Embryonic facial prominence (tissue), 1 donor: Measurements from ENCODE around the gene AQR.
"Not testable (repeated sequence)": the region's sequence is repeated elsewhere in the genome, so short reads cannot be mapped to it uniquely, and the experiment has no call there.

ENCODE experiments used
- DNase-seq: peaks from one replicate; pipeline ENCODE4 v3.0.0-alpha.2; 2016; ENCODE audit errors: extremely low spot score

Gene AQR

DNA sequence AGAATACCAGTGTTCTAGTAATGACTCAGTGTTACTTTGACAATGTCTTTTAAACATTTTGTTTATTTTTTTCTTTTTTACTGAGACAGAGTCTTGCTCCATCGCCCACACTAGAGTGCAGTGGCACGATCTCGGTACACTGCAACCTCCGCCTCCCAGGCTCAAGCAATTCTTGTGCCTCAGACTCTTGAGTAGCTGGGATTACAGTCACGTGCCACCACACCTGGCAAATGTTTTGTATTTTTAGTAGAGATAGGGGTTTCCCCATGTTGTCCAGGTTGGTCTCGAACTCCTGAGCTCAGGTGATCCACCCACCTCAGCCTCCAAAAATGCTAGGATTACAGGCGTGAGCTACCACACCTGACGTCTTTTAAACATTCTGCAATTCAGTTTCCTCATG is 15.7 kb downstream of the AQR start:
- no peak for DNase-seq

DNA sequence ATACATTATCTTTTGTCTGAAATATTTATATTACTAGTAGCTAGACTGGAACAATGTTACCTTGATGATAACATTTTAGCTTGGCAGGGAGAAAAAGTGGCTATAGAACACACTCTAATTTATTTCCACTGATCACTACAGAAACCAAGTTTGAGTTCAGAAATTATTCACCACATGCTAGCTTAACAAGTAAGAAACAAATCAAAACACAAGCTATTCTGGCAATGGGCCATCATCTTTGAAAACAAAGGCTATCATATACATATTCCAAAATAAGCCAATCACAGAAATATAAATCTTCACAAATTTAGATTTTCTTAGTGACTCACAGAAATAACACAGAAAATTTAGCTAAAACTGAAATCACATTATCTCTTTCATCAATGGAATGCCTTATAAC is 17.1 kb downstream of the AQR start:
- no peak for DNase-seq

DNA sequence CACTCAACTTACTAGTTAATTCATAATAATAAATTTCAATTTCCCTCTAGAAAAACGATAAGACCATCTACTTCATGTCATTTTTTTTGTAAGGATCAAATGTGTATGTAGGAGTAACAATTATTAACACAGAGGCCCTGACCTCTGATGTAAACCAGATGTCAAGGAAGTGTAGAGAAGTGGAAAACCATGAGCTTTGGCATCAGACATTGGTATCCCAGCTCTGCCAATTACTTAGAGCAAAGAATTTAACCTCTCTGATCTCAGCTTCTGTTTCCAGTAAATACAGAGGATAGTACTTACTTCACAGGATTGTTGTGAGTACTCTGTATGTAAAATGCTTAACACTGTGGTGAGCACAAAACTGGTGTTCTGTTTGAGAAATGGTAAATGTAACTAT is 17.5 kb downstream of the AQR start:
- DNase-seq, result no peak

DNA sequence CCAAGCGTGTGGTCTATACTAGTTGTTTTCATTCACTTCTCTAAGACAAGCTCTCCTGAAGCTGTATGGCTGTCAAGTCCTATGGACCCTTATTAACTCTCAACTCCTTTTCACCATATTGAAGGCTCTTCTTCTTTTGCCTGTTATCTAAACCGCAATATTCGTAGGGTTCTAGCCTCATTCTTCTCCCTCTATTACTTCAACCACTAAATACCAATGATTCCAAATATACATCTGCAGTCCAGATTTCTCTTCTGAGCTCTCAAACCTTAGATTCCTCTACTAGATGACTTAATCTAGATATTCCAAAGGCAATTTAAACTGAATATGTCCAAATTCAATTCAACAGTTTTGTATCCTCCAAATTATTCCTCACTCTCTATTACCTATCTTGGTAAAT is 24.6 kb downstream of the AQR start:
- no peak for DNase-seq

DNA sequence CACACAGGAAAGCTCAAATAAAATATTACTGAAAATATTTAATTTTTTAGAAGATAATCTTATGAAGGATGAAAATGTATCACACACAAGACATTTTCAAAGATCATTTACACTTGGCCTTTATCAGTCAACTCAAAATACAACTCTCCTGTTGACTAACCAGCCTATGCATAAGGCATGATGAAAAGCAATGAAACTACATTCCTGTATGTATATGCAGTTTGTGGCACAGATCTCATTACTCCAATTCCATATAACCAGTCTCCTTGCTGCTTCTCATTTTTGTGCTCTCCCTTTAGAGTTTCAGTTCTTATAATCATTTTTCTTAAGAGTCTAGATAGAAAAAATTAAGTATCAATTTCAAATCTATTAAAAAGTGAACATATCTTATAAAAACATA is 25.8 kb downstream of the AQR start:
- DNase-seq, result no peak

DNA sequence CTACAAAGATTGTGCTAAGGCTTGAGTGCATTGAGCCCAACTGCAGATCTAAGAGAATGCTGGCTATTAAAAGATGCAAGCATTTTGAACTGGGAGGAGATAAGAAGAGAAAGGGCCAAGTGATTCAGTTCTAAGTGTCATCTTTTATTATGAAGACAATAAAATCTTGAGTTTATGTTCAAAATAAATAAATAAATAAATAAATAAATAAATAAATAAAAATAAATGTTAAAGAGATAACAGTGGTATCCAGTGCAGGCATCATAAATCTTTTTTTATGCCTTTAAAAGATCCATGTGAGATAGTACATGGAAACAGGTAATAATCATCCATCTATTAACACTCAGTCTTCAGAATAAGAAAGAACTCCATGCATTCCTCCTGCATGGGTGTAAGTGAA is 26.3 kb downstream of the AQR start:
- not testable (repeated sequence) for DNase-seq

DNA sequence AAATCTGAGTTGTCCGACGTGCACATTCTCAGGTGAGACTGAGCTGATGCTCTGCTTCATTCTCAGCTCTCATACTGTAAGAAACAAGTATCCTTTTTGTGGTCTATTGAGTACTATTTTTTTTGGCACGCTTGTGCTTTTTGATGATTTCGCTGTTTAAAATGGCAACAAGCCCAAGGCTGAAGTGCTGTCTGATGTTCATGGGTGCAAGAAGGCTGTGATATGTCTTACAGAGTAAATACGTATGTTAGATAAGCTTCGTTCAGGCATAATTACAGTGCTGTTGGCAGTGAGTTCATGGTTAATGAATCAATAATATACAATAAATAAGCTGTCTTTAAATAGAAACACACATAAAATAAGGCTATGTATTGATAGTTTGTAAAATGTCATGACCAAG is 27.2 kb downstream of the AQR start:
- no peak for DNase-seq

DNA sequence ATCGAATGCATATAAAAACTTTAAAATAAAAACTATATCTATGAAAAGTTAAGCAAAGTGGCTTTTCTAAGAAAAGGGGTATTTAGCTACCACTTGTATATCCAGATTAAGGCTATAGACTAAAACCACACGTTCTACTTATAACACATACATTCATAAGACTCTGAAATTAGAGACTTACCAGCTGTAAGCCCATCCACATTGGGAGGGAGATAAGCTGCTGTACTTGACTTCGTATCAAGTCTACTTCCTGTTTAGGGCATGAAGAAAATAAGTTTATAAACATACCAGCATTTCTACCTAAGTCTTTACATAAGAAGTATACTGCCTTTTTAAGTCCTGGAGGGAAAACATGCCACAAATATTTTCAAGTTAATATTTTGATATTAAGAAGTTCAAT is 27.7 kb downstream of the AQR start:
- DNase-seq, result no peak

DNA sequence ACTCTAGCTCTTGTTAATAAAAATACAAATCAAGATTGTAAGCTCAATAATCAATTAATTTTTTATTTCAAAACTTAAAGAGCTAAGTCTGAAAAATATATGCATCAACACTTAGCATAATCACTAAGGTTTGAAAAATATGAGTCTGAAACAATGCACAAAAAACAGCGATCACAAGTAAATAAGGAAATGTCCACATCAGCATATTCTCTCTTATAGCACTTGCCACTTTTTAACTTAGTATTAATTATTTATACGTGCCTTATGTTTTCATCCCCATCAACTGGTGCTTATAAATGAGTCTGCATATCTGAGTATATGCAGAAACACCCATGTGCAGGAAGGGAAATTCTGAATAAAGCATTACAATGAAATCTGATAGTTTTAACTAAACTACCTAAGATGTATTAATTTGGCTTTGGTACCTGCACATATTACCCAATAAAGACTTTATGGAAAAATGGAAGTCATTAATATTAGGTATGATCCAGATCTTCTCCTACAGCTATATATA is 28.3 kb downstream of the AQR start:
- no peak for DNase-seq

DNA sequence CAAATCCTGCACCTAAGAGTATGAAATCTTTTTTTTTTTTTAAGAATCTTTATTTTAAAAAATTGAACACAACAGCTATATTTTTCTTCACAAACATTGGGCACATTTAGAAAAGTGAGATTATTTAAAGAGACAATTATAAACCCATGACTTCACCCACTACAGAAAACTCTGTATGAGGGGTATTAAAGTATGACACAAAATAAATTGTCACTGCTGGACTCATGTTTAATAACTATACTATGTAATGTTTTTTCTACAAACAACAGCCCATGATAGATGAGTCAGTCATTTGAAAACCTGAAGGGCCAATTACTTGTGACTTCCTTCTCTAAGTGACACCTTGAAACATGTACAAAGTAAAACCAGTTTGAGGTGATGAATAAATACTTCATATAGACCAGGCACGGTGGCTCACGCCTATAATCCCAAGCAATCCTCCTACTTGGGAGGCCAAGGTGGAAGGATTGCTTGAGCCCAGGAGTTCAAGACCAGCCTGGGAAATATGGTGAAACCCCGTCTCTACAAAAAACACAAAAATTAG is 36.0 kb downstream of the AQR start:
- DNase-seq, result no peak

DNA sequence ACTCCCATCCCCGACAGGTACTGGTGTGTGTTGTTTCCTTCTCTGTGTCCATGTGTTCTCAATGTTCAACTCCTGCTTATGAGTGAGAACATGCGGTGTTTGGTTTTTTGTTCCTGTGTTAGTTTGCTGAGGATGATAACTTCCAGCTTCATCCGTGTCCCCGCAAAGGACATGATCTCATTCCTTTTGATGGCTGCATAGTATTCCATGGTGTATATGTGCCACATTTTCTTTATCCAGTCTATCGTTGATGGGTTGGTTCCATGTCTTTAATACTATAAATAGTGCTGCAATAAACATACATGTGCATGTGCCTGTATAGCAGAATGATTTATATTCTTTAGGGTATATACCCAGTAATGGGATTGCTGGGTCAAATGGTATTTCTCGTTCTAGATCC is 41.2 kb downstream of the AQR start:
- not testable (repeated sequence) for DNase-seq

DNA sequence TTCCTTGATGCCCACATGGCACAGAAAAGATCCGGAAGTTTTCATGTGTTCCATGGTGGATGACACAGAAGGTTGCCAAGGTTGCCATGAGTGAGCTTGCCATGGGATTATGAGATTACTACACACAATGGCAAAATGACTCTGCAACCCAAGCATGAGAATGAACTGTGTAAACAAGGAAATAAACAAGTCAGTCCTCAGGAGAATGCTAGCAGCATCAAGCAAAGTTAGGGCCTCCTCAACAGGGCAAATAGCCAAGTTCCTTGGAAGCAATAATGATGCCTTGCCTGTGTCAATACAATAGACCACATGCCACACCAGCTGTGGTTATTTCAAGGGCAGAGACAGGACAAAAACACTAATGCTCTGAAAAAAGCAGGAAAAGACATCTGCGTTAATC is 41.8 kb downstream of the AQR start:
- no peak for DNase-seq

DNA sequence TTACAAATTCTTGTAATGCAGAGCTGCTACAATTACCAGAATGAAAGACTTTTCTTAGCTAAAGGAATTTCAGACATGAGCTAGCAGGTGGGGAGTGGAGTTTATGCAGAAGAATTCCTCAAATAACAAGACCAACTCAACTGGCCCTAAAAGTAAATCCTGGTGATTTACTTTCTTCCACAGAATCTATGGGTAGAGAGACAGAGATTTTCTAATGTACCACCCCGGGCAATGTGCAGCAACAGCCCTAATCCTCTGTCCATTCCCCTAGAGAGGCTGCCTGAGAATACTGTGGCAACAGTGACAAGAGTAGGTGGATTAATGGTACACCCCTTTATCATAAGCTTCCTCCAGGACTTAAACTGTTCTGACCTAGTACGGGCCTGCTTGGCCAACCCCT is 55.2 kb downstream of the AQR start:
- no peak for DNase-seq

DNA sequence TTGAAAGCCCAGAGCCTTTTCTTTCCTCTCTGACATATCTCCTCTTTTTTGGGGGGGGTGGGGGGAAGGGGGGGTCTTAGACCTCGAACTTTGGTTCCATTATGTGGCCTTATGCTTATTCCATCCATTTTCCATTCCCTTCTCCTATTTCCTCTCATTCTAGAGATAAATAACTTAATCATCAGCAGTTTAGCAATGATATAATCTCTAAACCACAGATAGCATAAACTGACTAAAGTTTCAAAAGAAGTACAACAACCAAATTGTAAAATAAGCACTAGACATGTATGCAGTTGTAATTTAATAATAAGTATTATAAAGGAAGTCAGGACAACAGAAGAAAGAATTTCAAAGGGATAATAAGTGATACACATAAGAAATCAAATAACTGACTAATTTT is 64.5 kb downstream of the AQR start:
- no peak for DNase-seq

DNA sequence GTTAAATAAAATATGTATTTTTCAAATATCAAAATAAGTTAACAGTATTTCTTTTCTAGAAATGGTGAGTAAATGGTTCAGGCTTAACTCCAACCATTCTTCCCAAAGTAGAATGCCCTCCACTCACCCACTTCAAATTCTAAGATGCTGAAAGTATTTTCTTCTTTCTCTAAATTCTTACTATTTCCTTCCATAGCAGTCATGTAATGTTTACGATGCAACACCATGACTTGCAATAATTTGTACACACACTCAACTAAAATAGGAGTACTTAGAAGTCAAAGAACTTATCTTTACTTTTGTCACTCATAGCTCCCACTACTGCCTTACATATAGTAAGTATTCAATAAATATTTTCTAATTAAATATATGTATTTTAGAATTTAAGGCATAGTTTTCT is 65.0 kb downstream of the AQR start:
- no peak for DNase-seq

DNA sequence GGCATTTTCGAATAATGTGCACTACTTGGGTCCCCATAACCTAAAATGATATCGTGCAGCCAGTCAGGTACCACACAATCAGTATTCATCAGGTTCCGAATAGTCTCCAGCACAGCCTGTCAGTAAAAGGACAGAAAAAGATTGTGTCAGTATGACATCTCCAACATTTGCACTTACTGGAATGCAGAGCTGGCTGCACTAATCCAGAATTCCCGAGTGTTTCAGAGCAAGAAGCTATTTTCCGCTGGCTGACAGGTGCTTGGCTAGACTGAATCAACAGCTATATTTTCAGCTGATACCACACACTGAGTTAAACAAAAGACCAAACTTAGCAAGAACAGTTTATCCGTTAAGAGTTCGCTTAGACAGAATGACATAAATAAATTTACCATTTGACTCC is 68.8 kb downstream of the AQR start:
- no peak for DNase-seq

DNA sequence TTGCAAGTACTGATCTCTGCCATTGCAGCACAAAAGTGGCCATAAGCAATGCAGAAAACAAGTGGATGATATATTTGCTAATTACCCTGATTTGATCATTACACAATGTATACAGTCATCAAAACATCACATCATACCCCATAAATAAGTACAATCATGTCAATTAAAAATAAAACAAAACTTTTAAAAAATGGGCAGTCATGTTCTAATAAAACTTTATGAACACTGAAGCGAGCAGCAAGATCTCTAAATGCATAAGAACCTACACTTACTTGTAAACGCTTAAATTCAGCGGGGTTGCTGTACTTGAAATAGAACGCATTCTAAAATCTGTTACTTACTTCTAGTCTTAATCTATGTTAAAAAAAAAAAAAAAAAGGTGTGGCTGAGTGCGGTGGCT is 73.4 kb downstream of the AQR start:
- no peak for DNase-seq

DNA sequence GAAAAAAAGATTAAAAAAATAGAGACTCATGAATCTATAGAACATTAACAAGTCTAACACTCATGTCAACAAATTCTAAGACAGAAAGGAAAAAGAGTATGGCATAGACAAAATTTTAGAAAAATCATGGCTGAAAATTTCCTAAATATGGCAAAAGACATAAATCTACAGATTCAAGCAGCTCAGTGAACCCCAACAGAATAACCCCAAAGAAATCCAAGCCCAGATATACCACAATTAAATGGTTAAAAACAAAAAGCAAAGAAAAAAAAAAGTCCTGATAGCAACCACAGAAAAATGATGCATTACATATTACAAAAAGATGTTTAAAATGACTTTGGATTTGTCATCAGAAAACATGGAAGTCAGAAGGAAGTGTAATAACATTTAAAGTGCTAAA is 75.6 kb downstream of the AQR start:
- no peak for DNase-seq

DNA sequence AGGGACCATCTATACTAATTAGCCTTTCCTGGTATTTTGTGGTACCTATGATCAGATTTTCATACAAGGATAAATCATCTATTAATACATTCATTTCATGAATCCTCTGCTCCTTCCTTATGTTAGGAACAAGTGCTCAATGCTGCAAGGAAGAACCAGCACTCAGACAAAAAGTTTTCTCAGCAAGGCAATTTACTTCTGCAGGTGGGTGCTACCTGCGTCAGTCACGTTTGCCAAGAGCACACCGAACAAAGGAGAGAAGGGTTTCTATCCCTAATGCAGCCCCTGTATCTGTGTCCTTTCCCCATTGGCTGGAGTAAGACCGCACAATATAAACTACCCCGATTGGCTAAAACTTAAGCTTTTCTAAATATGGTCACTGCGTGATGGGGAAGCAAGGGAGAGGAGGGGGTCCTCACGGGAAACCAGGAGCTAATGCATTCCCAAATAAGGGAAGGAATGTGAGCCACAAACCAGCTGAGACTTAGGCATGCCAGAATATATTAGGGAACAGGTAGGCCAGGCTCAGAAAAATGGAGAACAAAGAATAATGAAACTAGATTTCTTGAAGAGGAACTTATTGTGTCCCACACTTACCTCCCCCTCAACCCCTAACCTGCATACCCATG is 76.5 kb downstream of the AQR start:
- no peak for DNase-seq

DNA sequence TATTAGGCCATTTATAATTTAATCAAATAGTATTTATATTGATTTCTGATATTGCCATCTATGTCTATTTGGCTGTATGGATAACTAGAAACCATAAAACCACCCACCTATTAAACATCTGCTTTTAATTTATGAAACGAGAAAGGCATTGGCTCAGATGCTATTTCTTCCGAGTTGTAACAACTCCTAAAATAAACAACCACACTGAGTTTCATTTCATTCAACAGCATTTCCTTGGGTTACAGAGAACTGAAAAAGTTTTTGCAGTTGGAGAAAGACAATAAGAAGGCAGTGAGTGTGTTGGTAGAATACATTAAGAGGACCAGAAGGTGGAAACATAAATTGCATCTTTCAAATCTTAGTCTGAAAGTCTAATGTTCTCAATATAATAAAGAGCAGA is 79.1 kb downstream of the AQR start:
- no peak for DNase-seq

DNA sequence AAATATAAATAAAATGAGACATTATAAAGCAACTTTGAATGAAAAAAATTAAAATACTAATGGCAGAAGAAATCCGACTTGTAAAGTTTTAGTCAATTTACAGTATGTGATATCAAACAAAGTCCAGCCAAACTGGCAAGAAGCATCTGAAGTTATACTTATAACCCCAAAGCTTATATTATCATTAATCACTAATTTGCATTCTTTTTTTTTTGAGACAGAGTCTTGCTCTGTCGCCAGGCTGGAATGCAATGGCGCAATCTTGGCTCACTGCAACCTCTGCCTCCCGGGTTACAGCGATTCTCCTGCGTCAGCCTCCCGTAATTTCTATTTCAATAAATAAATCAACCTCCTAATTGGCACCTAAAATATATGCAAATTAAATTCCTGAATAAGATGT is 80.1 kb downstream of the AQR start:
- DNase-seq, result no peak

DNA sequence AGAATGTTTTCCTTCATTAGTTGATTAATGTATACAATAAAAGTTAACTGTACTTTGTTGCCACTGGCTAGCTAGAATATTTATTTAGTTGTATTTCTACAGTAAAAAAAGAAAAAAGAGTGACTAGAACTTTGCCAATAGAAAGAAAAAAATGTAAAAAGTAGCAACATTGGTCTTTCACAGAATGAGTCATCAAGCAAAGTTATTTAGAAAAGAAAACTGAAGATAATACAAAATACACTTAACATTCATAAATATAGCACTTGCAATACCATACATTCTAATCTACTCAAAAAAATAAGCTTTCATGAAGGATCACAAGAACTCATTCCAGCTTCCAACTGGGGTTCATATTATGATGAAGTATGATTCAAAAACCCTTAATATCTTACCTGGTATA is 83.4 kb downstream of the AQR start:
- DNase-seq, result no peak

DNA sequence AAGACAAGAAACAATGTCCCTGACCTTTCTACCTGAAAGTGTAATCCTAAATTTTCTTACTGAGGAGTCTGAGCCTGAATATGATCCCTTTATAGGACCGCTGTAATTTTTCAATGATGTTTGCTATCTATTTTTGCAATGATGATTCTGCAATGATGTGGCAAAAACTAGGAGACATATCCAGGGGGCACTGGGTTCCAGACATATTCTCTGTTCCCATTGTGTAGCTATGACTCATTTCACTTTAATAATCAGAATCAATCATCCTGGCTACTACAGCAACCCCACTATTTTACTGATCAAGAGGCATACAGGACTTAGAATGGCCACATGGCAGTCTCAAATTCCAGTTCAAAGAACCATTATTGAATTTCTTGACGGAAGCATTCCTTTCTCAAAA is 85.9 kb downstream of the AQR start:
- no peak for DNase-seq

DNA sequence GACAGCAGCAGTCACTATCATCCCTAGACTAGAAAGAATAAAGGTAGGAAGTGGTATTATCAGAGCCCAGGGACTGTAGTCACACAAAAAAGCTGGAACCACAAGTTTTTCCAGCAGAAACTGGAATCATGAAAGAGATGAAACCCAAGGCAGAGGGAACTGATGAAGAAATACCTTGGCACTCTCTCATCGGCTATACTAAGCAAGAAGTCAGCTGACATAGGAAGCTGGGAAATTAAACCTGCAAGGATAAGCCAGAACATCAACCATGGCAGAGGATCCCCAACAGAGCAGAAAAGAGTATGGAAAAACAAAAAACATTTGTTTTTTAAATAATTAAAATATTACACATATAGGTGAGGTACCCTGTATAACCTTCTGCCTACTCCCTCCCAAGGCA is 86.5 kb downstream of the AQR start:
- no peak for DNase-seq
